SU-DHL-6 (cell line): Measurements from ENCODE around the gene KCNIP4.

Experiments
- H2AFZ ChIP-seq: fragments of 200-600 bp; sonication (generic); 2 replicates; pipeline ENCODE4 v1.6.1; 2014; ENCODE audit warnings: low read depth, mild to moderate bottlenecking, moderate library complexity, mixed read lengths, antibody characterized with exemption, low read length; ENCODE audit not compliant: severe bottlenecking
- H3F3A ChIP-seq: fragments of 200-600 bp; shearing (Covaris generic); 2 replicates; pipeline ENCODE4 v1.6.0; 2016; ENCODE audit warnings: antibody characterized with exemption, mild to moderate bottlenecking; ENCODE audit not compliant: insufficient read depth
- H3K27ac ChIP-seq: fragments of 200-600 bp; sonication (generic); 2 replicates; pipeline ENCODE4 v1.5.1; 2016; ENCODE audit warnings: low read depth, mild to moderate bottlenecking, low read length, moderate library complexity, mixed read lengths
- H3K27me3 ChIP-seq: fragments of 200-600 bp; sonication (generic), shearing (Covaris generic); 2 replicates; pipeline ENCODE4 v1.6.0; 2014; ENCODE audit warnings: mild to moderate bottlenecking, low read length
- H3K36me3 ChIP-seq: fragments of 200-600 bp; sonication (generic); 2 replicates; pipeline ENCODE4 v1.6.1; 2014; ENCODE audit warnings: mild to moderate bottlenecking, low read length, mixed read lengths
- H3K4me2 ChIP-seq: fragments of 300-600, 200-600 bp; shearing (Covaris generic), sonication (generic); 2 replicates; pipeline ENCODE4 v1.6.0; 2014; ENCODE audit warnings: low read length, low read depth, mild to moderate bottlenecking; ENCODE audit not compliant: poor library complexity, severe bottlenecking
- H3K4me3 ChIP-seq: fragments of 200-600 bp; sonication (generic); 2 replicates; pipeline ENCODE4 v1.5.1; 2014; ENCODE audit warnings: antibody characterized with exemption, low read length, mild to moderate bottlenecking, mixed read lengths; ENCODE audit not compliant: insufficient read depth, poor library complexity, severe bottlenecking
- H3K79me2 ChIP-seq: fragments of 200-600 bp; sonication (generic); 2 replicates; pipeline ENCODE4 v1.6.1; 2014; ENCODE audit warnings: mild to moderate bottlenecking, low read length, moderate library complexity; ENCODE audit not compliant: insufficient read depth
- H3K9ac ChIP-seq: fragments of 200-600 bp; sonication (generic); 2 replicates; pipeline ENCODE4 v1.7.0; 2014; ENCODE audit warnings: mild to moderate bottlenecking, low read length
- H3K9me2 ChIP-seq: fragments of 200-600 bp; sonication (generic); replicated peaks from 2 replicates; pipeline ENCODE4 v1.6.1; 2014; ENCODE audit warnings: low read length; ENCODE audit not compliant: insufficient read depth
- H3K9me3 ChIP-seq: fragments of 200-600 bp; sonication (generic); 2 replicates; pipeline ENCODE4 v1.6.1; 2014; ENCODE audit warnings: low read length, mixed read lengths; ENCODE audit not compliant: insufficient read depth
- H4K20me1 ChIP-seq: fragments of 200-600 bp; sonication (generic); 2 replicates; pipeline ENCODE4 v1.6.1; 2014; ENCODE audit warnings: low read depth, mild to moderate bottlenecking, antibody characterized with exemption, low read length, moderate library complexity, mixed read lengths
- EZH2phosphoT487 ChIP-seq: fragments of 200-600 bp; sonication (generic), shearing (Covaris generic); conservative IDR thresholded peaks from 2 replicates; pipeline ENCODE4 v1.6.1; 2018; ENCODE audit warnings: mild to moderate bottlenecking, antibody characterized with exemption, low read length, moderate library complexity, mixed read lengths
- TF ChIP-seq, protein P1 (sequence below): fragments of 200-600 bp; sonication (generic); IDR thresholded peaks from one replicate; pipeline ENCODE4 v1.5.1; 2017; ENCODE audit warnings: antibody characterized with exemption, mild to moderate bottlenecking, low read length, moderate library complexity; ENCODE audit not compliant: insufficient read depth, poor library complexity, severe bottlenecking

KCNIP4 gene

DNA sequence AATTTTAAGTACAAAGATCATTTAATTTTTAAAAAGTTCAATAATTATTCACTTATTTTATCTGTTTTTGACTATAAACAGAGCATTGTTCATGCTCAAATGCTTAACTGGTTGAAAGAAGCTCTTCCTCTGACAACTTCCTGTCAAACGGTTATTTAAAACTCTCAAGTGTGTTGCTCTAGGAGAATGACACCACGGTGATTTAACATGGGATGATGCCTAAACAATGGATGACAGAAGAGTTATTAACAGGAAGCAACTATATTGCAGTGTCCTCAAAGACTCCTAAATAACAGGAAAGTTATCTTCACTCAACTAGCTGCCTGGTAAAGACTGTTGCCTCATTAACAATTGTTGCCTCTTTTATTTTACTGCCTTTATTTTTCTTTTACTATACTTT lies 738.7 kb downstream of the KCNIP4 start:
- Histone ChIP-seq H3K9me2 (no peaks in the 10 kb centered on the region), H3K36me3 (no peaks in the 10 kb centered on the region), H3K4me2 (no peak overlapping the region), H3K9ac (no peak overlapping the region), H4K20me1 (no peaks in the 10 kb centered on the region), H3K27ac (no peak overlapping the region), H3F3A (no peaks in the 10 kb centered on the region), H3K27me3 (no peaks in the 10 kb centered on the region), H3K4me3 (no peak overlapping the region), H2AFZ (no peak overlapping the region), H3K79me2 (no peaks in the 10 kb centered on the region), H3K9me3 (no peaks in the 10 kb centered on the region)
- TF ChIP-seq EZH2phosphoT487 = no peak
- TF ChIP-seq, protein P1, sequence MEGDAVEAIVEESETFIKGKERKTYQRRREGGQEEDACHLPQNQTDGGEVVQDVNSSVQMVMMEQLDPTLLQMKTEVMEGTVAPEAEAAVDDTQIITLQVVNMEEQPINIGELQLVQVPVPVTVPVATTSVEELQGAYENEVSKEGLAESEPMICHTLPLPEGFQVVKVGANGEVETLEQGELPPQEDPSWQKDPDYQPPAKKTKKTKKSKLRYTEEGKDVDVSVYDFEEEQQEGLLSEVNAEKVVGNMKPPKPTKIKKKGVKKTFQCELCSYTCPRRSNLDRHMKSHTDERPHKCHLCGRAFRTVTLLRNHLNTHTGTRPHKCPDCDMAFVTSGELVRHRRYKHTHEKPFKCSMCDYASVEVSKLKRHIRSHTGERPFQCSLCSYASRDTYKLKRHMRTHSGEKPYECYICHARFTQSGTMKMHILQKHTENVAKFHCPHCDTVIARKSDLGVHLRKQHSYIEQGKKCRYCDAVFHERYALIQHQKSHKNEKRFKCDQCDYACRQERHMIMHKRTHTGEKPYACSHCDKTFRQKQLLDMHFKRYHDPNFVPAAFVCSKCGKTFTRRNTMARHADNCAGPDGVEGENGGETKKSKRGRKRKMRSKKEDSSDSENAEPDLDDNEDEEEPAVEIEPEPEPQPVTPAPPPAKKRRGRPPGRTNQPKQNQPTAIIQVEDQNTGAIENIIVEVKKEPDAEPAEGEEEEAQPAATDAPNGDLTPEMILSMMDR = no peak

DNA sequence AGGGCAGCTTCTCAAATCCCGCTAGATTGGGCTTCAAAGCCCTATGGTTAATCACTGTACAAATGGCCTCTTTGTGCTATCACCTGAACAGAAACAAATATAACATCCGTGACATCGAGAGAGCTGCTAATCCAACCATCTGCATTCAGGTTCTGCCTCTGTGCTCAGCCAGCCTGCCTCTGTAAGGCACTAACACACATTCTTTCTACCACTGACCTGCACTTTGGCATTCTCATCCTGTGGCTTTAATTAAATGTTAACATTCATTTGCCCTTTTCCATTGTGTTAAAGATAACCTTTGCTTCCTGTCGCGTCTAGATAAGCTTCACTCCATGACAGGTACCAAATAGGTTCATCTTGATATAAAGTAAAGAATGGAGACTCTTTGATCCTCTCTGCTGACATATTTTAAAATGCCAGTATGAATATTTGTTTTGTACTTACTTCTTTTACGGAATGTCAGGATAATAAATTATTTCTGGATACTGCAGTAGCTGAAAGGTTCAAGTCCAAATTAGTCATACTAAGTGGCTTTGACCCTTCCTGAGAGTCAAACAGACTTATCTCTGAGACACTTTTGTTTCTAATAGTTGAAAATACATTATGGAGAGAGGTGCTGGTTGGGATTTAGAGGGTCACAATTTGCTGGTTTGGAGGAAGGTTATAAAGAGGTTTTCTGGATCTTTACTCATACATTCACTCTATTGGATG lies 742.6 kb downstream of the KCNIP4 start:
- H3K27ac ChIP-seq = no peak overlapping the region
- no peaks in the 10 kb centered on the region for H3K79me2 ChIP-seq
- TF ChIP-seq EZH2phosphoT487 = no peak
- TF ChIP-seq, protein P1 = no peak
- no peak overlapping the region for H3K4me3 ChIP-seq
- no peak overlapping the region for H3K4me2 ChIP-seq
- no peaks in the 10 kb centered on the region for H3F3A ChIP-seq
- H3K9me3 ChIP-seq = no peaks in the 10 kb centered on the region
- no peaks in the 10 kb centered on the region for H4K20me1 ChIP-seq
- no peak overlapping the region for H2AFZ ChIP-seq
- H3K9me2 ChIP-seq = no peaks in the 10 kb centered on the region
- H3K27me3 ChIP-seq = no peaks in the 10 kb centered on the region
- H3K36me3 ChIP-seq = no peaks in the 10 kb centered on the region
- no peak overlapping the region for H3K9ac ChIP-seq

DNA sequence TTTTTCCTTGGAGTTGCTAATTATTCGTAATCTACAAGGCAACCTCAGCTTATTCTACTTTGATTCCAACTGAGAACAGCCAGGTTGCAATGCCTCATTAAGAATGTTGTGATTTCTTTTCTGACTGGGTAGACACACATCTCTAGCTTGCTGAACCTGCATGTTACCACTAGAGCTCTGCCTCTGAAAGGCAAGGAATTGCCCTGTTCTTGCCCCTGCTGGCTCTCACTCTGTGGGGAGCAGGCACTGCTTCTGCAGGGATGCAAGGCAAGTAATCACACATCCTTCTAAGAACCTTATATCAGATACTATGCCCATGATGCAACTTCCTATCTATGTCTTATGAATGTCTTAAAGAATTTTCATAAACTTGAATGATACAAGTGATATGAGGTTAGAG lies 745.2 kb downstream of the KCNIP4 start:
- no peaks in the 10 kb centered on the region for H3K9me3 ChIP-seq

More for the DNA sequence above, 745.2 kb downstream of the KCNIP4 start:
- H3K9me2 ChIP-seq = no peaks in the 10 kb centered on the region
- no peaks in the 10 kb centered on the region for H3F3A ChIP-seq
- no peak overlapping the region for H3K4me2 ChIP-seq
- no peaks in the 10 kb centered on the region for H4K20me1 ChIP-seq
- H3K36me3 ChIP-seq = no peaks in the 10 kb centered on the region
- no peak overlapping the region for H3K4me3 ChIP-seq
- H3K27me3 ChIP-seq = no peaks in the 10 kb centered on the region
- TF ChIP-seq, protein P1 = no peak
- no peak for TF ChIP-seq EZH2phosphoT487
- no peak overlapping the region for H2AFZ ChIP-seq
- no peak overlapping the region for H3K9ac ChIP-seq
- H3K27ac ChIP-seq = no peak overlapping the region
- H3K79me2 ChIP-seq = no peaks in the 10 kb centered on the region
